Heart left ventricle (tissue), 16 donors: ENCODE results near the gene CDH23. TPM values are rescaled to one million over a fixed set of nuclear protein-coding genes. Genes with fewer than 3 reads are reported as not detected.

Experiments used
- ATAC-seq, 4 donors: fragments of 200-7000 bp; cut with Tn5 transposase; one replicate each; pipeline ENCODE4 v1.9.1; 2020 to 2022; ENCODE audit warnings: moderate library complexity in 4 of 4, mild to moderate bottlenecking in 3 of 4, moderate number of reproducible peaks in 1 of 4
- DNase-seq, 5 donors: peaks; one replicate each; pipeline ENCODE4 v3.0.0-alpha.2; 2020
- H3K27ac ChIP-seq, 12 donors: fragments of 200-600 bp; sonication (generic) in 4 of 12; one replicate each; pipeline versions ENCODE4 v1.5.0 to v1.8.0; 2016 to 2022; ENCODE audit warnings: mild to moderate bottlenecking in 2 of 12
- H3K27me3 ChIP-seq, 9 donors: fragments of 200-600 bp; sonication (generic) in 2 of 9; one replicate each; pipeline versions ENCODE4 v1.5.1 to v1.8.0; 2016 to 2022; ENCODE audit warnings: mild to moderate bottlenecking in 3 of 9
- H3K36me3 ChIP-seq, 9 donors: fragments of 200-600 bp; sonication (generic) in 2 of 9; one replicate each; pipeline versions ENCODE4 v1.5.0 to v1.8.0; 2018 to 2022; ENCODE audit warnings: mild to moderate bottlenecking in 2 of 9
- H3K4me1 ChIP-seq, 12 donors: fragments of 200-600 bp; sonication (generic) in 4 of 12; one replicate each; pipeline versions ENCODE4 v1.5.0 to v1.8.0; 2016 to 2022; ENCODE audit warnings: mild to moderate bottlenecking in 3 of 12
- H3K4me3 ChIP-seq, 12 donors: fragments of 200-600 bp; sonication (generic) in 4 of 12; one replicate each; pipeline versions ENCODE4 v1.5.0 to v1.8.0; 2017 to 2022; ENCODE audit warnings: mild to moderate bottlenecking in 9 of 12, moderate library complexity in 4 of 12
- H3K9me3 ChIP-seq, 12 donors: fragments of 200-600 bp; sonication (generic) in 4 of 12; one replicate each; pipeline versions ENCODE4 v1.5.0 to v1.8.0; 2016 to 2022; ENCODE audit warnings: mild to moderate bottlenecking in 1 of 12
- CTCF ChIP-seq, 12 donors: fragments of 200-600 bp; sonication (generic) in 4 of 12; IDR thresholded peaks; one replicate each; pipeline versions ENCODE4 v1.5.0 to v1.8.0; 2018 to 2022; ENCODE audit warnings: antibody characterized with exemption in 12 of 12, mild to moderate bottlenecking in 5 of 12
- POLR2A ChIP-seq, 2 donors: fragments of 450-650 bp; IDR thresholded peaks; one replicate each; pipeline ENCODE4 v1.6.1; 2017; ENCODE audit warnings: antibody characterized with exemption in 2 of 2, mild to moderate bottlenecking in 2 of 2, moderate library complexity in 2 of 2
- WGBS, 4 donors: extraction: QIAGEN DNeasy Blood & Tissue Kit in 2 of 4; methylation state at CpG; one replicate each; pipeline versions ENCODE4 v1.1.5 to v1.1.7; 2013 to 2018; 5-methylcytosine and 5-hydroxymethylcytosine counted together
- intact Hi-C, 10 donors: fragments of 100-400 bp; cut with DNase I; formaldehyde crosslinking; loops; one replicate each; pipeline versions ENCODE4 v1.11.1 to v1.14.2; 2022
- polyA plus RNA-seq, 2 donors: library from polyadenylated mRNA; stranded (reverse); fragments of 200-250 nt; gene quantifications; one replicate each; pipeline ENCODE4 v1.2.3, GENCODE V29; 2013
- total RNA-seq, 9 donors: library from RNA; depleted of rRNA in 2 of 9; stranded (reverse); fragments of >200 nt in 2 of 9; fragmentation: NEBNext Ultra II Directional in 3 of 9; extraction: Animal tissue kit (Norgen Biotek cat#: 25700) in 3 of 9; gene quantifications; one replicate each; pipeline versions ENCODE4 v1.1.0 to v1.2.4, GENCODE V29; 2016 to 2023
- donor health status: ischemic (EF 13 %, LVEDD 7.1; RV severe dilation, severe dysfunction).
- donor health status: healthy with polysubstance abuse.
- donor health status: DM: no; HTN: yes; CAD: no.
- donor health status: DM: no; HTN: no; CAD: no.
- donor health status: ischemic (EF 25% LVEDD 6.9; RV normal size, moderate dysfunction).
- donor health status: ischemic (EF 25% LVEDD 5.7; RV mildly dilated, moderate dysfunction).
- donor health status: healthy.
- donor health status: DM: yes; HTN: yes; CAD: no.
- donor health status: ischemic (EF 35%, LVEDD 5.7; RV mildly dilated, moderate dysfunction).
- donor health status: nonischemic (EF 11% LVEDD 7.7; RV severe dilation, severe dysfunction).
- donor health status: DM: yes; HTN: yes; CAD: no.
- donor health status: PGD.
- donor health status: ischemic (EF 29% LVEDD 5.4; RV normal size, mild dysfunction).
- donor health status: nonischemic (EF 23%, LVEDD 6.1; RV moderate dilation, normal function).

CDH23 gene
- total and polyA plus RNA-seq, 11 donors = 1.2 to 8.6 (median 3.9) TPM

- Histone ChIP-seq H3K4me3 (no peak overlapping the region), H3K36me3 (peaks cover 0 to 64% (median 55%) of the 10 kb centered on the region in 9 donors), H3K27me3 (no peaks in the 10 kb centered on the region), H3K27ac (peak overlapping the region in 6 of 12 donors; percentile 9 to 96 (median 20)), H3K9me3 (no peaks in the 10 kb centered on the region), H3K4me1 (peaks cover 30 to 99% (median 57%) of the 10 kb centered on the region in 12 donors)
- WGBS, 4 donors = 81 to 93% (median 87%) methylated on average over 7 to 14 of the region's 14 CpGs
- ATAC-seq (no peak), DNase-seq (peak in 1 of 5 donors; percentile 55)
- no peak for TF ChIP-seq CTCF (IDR thresholded peaks at IDR 0.05)
- TF ChIP-seq POLR2A (IDR thresholded peaks at IDR 0.05) = no peak
- intact Hi-C loops = no loop called here
These were observed 354.9 kb downstream of the CDH23 start for GRCh38 chr10:71751515-71752224.

GRCh38 chr10:71752391-71753090 lies 355.8 kb downstream of the CDH23 start:
- Histone ChIP-seq H3K4me1 (peaks cover 26 to 99% (median 52%) of the 10 kb centered on the region in 12 donors), H3K27me3 (no peaks in the 10 kb centered on the region), H3K36me3 (peaks cover 0 to 72% (median 55%) of the 10 kb centered on the region in 9 donors), H3K27ac (peak overlapping the region in 6 of 12 donors; percentile 4 to 96 (median 13)), H3K9me3 (no peaks in the 10 kb centered on the region), H3K4me3 (no peak overlapping the region)
- WGBS, 4 donors = 72 to 86% (median 84%) methylated on average over 7 to 8 of the region's 8 CpGs
- TF ChIP-seq CTCF (IDR thresholded peaks at IDR 0.05) = no peak
- no peak for TF ChIP-seq POLR2A (IDR thresholded peaks at IDR 0.05)
- intact Hi-C loops = no loop called here
- ATAC-seq (no peak), DNase-seq (peak in 2 of 5 donors; percentile 26 to 62)

DNA sequence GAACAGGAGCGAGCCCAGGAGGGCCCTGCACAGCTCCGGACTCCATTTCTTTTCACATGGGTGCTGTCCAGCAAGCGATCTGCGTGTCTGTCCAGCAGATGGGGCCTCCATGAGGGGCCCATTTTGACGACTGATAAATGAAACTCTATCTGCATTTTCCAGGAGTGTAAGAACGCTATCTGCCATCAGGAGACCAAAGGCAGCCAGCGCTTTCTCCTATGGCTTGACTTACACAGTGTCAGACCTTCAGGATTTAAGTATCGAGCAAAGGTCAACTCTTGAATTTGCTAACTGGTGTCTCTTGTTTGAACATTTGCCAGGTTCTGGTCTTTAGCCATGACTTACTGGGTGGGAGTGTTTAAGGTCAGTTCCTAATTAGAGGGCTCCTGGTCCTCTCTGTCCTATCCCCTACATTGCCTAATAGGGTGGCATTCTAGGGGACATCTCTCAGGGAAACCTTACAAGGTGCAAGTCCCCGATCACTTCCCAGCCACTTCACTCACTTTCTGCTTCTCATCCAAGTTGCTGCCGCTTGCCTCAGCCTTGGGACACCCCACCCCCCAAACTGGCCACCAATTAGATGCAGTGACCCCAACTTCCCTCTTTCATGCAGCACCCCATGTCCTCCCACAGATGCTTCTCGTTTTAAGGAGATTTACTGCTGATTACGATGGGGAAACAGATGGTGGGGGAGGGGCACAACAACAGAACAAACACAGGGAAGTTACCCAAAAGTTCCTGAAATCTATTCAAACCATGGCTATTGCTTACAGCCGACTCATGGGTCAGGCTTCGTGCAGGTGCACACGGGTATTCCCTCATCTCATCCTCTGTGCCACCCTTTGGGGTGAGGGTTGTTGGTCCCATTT lies 356.6 kb downstream of the CDH23 start:
- intact Hi-C loops = no loop called here
- H3K4me1 ChIP-seq = peaks cover 18 to 99% (median 46%) of the 10 kb centered on the region in 12 donors
- H3K4me3 ChIP-seq = no peak overlapping the region
- TF ChIP-seq POLR2A (IDR thresholded peaks at IDR 0.05) = no peak
- TF ChIP-seq CTCF (IDR thresholded peaks at IDR 0.05) = no peak
- H3K9me3 ChIP-seq = no peaks in the 10 kb centered on the region
- ATAC-seq (peak; percentile 3 to 25 (median 14)), DNase-seq (peak; percentile 67 to 79 (median 68))
- no peaks in the 10 kb centered on the region for H3K27me3 ChIP-seq
- H3K36me3 ChIP-seq = peaks cover 0 to 80% (median 56%) of the 10 kb centered on the region in 9 donors
- H3K27ac ChIP-seq = peak overlapping the region in 8 of 12 donors; percentile 8 to 96 (median 30)
- WGBS, 4 donors = 78 to 85% (median 82%) methylated on average over 14 to 15 of the region's 15 CpGs
